GM18858 (cell line): Measurements from ENCODE around the gene LARGE1.

Source experiments
- ATAC-seq: cut with Tn5 transposase; IDR thresholded peaks from one replicate; pipeline ENCODE4 v1.9.1; 2021; ENCODE audit not compliant: unreplicated experiment

Gene LARGE1

DNA sequence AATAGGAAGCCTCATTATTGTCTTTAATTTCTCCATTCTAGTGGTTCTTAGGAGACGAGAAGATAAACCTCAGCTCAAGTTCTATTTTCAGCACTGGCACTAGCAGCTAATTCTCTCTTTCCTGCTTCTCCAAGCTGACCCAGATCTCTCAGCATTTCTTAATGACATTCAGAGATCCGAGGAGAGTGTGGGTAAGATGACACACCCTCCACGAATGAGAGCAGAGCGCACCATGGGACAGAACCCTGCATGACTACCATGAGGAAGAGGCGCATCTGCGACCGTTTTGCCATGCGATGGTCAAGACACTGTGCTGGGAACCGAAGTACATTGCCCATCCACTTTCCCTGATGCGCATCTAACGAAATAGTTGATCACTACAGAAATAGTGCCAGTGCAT lies 241.8 kb downstream of the LARGE1 start:
- ATAC-seq, result no peak

DNA sequence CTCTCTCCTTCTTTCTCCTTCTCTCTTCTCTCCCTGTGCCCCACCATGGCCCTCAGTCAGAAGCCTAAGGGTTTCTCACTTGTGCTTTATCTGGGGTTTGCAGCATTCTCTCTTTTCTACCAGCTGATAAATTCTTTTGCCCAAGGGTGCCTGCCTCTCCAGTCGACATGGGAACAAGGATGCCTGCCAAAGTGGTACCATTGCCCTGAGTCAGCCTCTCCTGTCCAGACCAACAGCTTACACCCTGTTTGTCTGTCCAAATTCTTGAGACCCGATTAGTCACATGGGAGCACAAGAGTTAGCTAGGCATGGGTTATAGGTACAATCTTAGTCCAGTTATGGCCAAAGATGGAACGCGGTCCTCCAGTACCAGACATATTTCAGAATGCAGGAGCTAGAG lies 242.7 kb downstream of the LARGE1 start:
- no peak for ATAC-seq

DNA sequence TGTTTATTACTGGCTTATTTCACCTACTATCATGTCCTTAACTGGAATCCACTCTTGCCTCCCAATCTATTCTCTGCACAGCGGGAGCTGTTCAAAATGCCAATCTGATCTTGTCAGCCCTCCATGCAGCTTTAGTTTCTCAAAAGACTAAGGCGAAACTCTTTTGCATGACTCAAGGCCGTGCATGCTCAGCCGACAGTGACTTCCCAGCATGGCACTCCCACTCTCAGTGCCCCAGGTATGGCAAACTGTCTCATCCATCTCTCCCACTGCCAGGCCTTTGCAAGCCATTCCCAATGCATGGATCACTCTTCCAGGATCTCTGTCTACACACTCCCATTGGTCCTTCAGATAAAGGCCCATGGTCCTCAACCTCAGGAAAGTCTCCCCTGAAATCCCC lies 245.9 kb downstream of the LARGE1 start:
- no peak for ATAC-seq

DNA sequence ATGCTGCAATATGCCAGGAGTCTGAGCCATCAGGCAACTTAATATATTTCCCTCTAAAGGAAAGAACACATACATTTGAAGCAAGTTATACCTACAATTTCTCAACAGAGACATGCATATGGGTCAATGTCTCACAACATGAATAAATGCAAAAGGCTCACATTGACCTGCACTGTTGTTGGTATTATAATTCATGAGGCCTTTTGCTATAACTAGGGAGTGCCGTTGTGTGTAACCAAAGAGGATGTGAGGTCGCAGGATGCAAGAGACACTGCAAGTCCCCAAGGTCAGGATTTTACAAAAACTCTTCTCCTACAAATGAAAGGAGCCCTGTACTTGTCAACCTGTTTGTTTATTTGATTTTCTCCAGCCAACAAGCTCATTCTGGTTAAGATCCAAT lies 250.5 kb downstream of the LARGE1 start:
- ATAC-seq, result no peak

DNA sequence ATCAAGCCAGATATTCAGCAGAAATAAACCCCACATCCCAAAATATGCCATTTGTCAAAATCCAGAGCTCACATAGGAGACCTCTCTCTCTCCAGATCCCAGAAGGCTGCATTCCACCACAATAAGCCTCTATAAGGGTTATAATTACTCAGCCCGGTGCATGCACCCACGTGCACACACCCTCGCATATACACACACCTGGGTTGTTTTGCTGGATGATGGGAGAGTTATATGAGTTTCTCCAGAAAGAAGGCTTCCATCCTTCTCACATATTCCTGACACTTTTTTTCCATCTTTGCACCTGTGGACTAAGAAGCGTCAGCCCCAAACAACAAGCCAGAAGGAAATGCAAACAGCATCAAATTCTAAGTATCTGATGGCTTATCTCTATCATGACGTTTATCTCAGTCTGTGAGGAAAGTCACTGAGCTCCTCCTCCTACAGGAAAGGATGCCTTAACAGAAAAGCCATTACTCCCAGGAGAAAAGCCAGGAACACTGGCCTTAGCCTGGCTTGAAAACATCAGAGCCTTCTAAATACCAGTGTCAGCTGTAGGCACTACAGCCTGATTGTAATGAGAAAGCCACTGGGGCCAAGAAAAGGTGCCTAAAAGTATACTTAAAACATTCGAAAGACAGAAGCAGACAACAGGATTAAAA lies 253.2 kb downstream of the LARGE1 start:
- no peak for ATAC-seq

DNA sequence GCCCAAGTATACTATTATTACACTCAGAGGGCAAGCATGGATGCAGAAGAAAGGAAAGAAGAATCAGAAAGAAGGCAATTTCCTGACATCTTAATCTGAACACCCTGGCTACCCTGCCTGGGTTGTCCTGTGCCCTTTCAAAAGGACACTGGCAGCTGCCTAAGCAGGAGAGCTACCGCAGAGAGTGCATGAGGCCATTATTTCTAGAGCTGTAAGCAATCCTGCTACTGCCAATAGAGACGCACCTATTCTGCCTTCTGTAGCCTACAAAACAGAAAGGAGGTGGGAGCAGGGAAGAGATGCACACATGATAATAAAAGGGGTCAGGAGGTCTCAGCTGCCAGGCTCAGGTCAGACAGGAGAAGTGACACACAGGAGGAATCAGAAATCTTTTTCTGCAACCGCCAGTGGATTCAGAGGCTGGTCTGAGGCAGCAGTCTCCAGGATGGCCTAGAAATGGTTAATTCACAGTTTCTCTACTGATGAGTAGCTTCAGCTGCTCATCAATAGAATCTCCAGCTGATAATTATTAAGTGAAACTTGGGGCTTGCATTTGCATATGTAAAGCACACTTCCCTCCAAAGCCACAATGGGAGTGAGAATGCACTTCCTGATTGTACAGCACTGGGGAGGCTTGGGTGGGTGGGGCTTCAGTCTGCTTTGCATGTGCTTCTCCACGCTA lies 253.9 kb downstream of the LARGE1 start:
- no peak for ATAC-seq

DNA sequence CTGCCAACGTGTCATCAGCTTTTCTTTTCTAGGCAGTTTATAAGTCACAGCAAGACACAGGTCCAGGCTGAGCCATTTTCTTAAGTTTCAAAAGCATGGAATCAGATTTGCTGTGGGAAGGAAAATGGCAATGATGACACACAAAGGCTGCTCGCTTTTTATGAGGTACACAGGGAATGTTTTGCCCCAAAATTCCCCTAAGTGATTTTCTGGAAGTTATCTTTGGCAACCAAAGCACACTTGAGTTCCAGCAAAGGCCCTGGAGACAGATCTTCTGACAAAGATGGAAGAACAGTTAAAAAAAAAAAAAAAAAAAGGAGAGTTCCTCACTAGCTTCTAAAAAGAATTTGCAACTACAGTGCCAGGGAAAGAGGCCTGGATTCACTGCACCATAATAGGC lies 260.8 kb downstream of the LARGE1 start:
- no peak for ATAC-seq

DNA sequence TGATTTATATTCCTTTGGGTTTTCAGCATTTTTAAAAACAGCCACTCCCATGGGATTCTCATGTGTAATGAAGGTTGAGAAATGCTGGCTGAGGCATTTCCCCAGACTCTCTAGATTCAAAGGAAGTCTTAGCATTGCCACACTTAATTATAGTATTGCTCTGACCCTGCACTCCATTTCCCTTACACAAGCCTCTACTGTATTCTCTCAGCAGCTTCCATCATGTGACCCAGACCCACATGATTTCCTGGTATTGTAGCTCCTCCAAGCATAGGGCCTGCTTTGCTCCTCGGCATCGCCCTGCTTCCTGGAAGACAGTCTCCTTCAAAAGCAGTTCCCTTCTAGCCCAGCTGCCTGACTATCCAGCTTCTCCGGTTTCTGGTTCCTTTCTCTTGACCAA lies 261.5 kb downstream of the LARGE1 start:
- ATAC-seq, result no peak

DNA sequence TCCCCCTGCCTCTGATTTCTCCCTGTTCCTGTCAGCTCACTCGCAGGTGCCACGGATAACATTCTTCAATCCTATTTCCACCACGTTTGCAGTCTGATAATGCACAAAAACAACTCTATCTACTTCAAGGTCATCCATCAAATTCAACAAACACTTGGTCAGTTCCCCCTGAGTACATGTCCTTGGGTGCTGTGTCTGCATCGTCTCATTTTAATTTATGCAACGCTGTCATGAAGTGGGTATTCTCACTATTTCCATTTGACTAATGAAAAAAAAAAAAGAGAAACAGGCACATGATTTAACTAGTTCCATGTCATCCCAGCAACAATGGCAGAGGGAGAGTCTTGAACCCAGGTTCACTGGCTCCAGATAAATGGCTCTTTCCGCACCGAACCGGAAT lies 262.6 kb downstream of the LARGE1 start:
- no peak for ATAC-seq

DNA sequence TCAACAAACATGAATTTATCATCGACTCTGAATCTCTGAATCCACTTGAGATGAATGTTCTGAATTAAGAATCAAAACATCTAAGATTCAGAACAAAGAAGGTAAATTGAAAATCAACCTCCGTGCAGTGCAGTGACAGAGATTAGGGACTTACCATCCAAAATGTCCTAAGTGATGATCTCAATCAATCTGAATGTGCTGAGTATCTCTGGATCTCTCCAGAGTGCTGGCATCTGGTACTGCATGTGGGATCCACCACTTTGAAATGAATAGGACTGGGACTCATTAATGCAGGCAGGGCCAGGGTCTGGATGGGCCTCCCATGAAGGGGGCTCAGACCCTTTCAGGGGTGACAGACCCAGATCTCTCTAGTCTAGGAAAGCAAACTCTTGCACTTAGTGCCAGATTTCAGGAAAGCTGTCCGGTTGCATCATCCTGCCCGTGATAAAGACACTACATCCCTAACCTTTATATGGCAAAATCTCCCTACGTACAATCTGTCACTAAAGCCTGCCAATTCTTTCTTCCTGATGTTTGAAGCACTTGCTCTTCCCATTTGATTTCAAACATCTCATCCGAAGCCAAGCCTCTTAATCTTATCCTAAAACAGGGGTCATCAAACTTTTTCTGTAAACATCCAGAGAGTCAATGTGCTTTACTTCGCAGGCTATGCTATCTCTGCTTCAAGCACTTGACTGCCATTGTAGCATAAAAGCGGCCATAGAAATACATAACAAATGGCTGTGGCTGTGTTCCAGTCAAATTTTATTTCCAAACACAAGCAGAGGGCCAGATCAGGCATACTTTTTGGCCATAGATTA lies 263.3 kb downstream of the LARGE1 start:
- ATAC-seq, result no peak

DNA sequence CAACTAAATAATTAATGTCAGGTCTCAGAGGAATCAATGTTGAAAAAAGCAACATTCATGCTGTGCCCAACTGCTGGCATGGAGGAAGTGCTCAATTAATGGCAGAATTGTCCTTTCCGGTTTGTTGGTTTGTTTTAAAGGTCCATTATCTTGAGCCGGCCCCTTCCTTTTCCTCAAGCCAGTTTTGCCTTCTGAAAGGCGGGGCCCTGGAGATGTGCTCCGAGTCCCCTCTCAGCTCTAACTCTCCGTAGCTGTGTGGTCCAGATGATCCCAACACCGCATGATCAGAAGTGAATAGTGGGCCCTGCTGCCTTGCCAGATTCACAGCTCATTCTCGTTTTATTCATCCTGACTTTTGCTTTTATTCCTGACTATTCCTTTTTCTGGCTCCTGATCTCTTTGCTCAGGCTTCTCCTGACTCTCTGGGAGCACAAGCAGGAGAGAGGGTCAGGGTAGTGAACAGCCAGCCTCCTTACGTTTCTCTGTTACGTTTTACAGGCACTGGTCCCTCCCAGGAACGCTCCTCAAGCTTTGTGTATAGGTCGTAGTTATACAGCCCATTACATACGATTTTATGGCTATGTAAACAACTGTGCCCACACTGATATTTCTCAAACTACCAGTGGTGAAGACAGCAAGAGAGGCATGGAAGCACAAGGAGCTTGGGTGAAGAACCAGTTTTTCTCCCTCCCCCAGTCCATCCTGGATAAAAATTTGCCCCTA lies 265.9 kb downstream of the LARGE1 start:
- ATAC-seq, result no peak

DNA sequence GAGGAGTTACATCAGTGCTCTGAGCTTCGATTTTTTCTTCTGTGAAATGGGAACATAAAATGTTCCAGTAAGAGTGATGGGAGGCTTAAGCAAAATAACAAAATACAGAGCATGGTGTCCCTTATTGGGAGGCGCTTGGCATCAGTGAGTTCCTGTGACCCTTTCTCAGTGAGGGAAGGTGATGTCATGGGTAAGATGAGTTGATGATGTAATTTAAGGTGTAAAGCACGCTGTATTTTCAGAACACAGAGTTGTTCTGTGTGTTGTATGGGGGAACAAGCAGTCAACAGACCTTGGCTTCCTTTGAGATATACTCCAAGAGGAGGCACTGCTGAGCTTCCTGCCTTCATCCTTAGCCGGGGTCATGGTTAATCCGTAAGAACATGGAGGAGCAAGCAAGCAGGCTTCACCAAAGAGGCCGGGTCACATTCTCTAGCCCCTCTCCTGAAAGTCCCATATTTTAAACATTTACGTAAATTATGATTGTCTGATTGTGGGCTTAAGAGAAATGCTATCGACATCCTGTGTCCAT lies 266.7 kb downstream of the LARGE1 start:
- no peak for ATAC-seq

DNA sequence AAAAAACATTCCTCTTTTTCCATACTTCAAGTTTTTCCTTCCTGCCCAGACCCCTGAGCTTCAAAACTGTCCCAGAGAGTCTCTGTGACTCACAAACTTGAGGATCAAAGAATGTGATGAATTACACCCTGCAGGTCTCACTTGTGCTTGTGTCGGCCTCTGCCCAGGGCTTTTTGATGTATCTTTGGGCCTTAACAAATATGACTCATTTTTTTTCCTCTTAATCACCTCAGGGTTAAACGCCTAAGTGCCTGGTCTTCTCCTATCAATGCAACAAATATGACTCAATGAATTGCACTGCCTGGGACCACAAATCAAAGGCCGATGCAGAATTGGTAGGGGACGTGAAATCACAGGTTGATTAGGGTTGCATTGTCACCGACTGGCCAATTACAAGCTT lies 267.7 kb downstream of the LARGE1 start:
- no peak for ATAC-seq

DNA sequence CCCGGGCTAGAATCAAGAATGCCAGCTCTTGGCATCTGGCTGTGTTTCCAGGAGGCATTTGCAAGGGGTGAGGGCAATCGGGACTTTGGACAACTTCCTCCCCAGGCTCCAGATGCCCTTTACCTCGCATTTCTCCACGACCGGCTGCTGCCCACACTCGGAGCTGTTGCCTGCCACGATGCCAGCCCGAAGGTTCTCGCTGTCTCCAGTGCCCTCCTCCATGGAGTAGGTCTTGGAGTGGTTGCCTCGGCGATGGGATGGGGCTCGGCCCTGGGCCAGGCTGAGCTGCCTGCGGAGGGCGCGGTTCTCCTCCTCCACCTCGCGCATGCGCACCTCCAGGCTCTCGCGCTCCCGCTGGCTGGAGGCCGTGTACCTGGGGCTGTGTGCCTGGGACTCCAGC lies 270.0 kb downstream of the LARGE1 start:
- no peak for ATAC-seq

DNA sequence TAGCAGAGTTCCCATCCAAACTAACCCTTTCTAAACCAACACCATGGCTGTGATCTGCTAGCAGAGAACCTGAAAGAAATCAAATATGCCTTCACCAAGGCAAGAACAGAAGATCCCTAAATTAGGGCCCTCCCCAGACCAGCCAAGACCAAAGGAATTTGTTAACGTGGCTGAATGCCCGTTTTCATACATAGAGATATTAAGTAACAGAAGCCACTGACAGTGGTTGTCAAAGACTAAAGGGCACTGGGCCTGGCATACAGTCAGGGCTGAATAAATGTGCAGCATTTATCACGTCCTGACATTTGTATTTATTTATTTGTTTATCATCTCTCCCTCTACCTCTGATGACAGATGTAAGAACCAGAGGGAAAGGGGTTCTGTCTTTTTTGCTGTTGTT lies 271.8 kb downstream of the LARGE1 start:
- no peak for ATAC-seq

DNA sequence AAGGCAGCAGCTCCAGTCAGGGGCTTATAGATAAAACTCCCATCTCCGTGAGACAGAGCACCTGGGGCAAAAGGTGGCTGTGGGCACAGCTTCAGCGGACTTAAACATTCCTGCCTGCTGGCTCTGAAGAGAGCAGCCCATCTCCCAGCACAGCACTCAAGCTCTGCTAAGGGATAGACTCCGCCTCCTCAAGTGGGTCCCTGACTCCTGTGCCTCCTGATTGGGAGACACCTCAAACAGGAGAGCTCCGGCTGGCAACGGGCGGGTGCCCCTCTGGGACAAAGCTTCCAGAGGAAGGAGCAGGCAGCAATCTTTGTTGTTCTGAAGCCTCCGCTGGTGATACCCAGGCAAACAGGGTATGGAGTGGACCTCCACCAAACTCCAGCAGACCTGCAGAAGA lies 279.4 kb downstream of the LARGE1 start:
- no peak for ATAC-seq

DNA sequence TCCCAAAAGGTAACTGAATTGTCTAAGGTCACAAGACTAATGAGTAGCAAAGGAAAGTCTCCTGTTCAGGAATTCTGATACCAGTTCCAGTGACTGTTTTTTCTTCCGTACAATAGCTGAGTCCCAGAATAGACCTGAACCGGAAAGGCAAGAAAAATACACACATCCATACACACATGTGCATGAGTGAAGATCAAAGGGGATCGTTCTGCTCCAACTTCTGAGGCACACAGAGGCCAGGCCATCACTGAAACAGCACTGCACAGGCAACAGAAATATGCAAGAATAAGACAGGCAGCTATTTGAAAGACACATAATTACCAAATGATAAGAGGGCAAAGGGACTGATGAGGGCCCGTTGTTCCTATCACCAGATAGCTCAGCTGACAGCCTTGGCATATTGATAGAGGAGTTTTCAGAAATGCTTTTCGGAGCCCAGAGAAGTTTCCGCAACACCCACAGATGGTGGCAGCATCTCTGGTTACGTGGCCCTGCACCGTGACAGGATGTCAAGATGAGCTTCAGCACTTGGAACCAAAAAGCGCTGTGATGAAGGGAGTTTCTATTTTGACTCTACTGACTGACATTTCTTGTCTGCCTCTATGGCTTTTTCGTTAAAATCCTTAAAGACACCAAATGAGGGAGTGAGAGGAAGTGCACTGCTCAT lies 280.6 kb downstream of the LARGE1 start:
- no peak for ATAC-seq

DNA sequence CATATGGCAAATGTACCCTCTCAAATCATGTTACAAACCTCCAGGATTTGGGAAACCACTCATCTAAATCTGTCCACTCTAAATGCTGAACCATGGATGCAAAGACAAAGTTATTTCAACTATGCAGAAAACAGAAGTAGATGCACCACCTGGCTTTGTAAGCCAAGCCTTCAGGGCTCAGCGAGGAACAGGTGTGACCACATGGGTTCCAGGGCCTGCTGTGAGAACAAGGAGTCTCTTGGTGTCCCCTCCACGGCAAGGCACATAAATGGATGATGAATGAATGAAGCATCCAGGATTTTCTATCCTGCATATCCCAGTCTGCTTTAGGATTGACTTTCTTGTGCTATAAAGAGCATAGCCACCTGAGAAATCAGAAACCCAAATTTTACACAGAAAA lies 284.5 kb downstream of the LARGE1 start:
- no peak for ATAC-seq

DNA sequence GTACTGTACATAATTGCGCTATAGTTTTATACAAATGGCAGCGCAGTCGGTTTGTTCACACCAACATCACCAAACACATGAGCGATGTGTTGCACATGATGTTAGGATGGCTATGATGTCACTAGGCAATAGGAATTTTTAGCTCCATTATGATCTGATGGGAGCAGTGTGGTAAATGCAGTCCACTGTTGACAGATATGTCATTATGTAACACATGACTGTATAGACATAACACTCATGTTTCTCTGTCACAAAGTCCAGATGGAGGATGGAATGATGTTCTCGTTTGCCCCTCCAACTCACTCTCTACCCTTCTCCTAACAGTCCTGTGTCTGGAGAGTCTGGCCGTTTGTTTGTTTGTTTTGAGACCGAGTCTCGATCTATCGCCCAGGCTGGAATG lies 288.5 kb downstream of the LARGE1 start:
- ATAC-seq, result no peak

DNA sequence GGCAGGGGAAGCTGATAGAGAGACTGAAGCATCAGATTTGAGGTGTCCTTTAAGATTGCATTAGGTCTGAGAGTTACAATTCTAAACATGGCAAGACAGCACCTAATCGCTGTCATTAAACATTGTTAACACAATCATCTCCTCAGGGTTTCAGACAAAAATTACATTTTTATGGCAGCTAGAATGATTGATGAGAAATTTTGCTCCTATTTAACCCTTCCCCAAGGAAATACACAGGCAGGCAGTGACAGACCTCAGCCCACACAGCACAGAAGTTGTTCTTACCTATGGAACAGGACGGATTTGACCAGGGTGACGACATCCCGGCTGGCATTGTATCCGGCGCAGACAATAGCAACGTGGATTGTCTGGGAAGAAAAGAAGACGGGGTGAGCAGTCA lies 294.3 kb downstream of the LARGE1 start:
- no peak for ATAC-seq

DNA sequence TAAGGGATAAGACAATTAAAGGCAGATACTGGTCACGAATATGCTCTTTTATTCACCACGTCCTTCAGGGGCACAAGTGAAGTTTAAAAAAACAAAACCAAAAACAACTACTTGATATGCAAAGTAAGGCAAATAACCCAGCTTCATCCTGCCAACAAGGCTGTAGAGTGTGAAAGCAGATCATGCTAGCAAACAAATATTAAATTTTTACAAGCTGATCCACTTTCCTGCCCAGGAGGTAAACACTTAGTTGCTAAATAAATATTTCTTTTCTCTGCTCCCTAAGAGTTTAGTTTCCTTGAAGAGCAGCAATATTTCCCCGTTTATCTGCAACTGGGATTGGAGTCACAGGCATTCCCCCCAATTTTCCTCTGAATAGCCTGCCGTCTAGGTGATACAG lies 300.2 kb downstream of the LARGE1 start:
- no peak for ATAC-seq
